GM18508 (cell line): ENCODE data around the gene NAPB.
"Not testable (repeated sequence)": the region's sequence is repeated elsewhere in the genome, so short reads cannot be mapped to it uniquely, and the experiment has no call there.

Experiments used
- ATAC-seq: cut with Tn5 transposase; IDR thresholded peaks from one replicate; pipeline ENCODE4 v1.9.1; 2021; ENCODE audit warnings: moderate number of reproducible peaks; ENCODE audit not compliant: insufficient read depth, unreplicated experiment

NAPB gene

DNA sequence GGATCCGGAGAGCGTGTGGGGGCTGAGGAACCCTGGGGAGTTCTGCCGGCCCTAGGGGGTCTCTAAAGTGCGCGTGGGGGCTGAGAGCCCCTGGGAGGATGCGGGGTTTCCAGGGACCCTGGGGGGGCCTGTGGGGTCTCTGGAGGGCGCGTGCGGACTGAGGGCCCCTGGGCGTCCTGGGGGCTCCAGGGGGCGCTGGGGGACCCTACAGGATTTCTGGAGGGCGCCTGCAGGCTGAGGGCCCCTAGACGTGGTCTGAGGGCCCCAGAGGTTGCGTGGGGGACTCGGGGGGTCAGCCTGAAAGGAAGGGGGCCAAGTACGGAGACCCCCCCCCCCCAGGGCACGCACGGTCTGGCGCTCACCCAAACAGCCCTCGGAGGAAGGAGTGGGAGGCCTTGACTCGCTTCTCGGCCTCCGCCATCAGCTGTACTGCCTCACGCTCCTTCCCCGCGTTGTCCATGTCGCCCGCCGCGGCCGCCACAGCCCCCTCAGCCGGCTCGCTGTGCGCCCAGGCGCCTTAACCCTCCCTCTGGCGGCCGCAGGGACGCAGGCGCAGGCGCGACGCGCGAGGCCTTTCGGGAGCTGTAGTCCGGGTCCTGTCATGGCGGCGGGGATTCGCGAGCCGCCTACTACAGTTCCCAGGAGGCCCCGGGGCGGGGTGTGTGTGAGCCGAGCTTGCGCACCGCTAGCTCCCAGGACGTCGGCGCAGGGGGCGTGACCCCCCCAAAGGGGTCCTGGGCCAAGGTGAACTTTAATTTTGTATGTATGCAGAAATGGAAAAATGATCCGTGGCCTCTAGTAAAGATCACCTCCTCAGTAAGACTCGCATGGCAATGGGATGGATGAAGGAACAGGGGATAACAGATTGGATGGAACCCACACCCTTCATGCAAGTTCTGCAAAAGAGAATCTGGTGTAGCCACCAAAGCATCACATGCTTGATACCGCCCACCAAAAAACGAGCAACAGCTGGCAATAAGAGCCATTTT is at the start of gene NAPB:
Gene NAPB (minus strand): TSS at position 546 of the 989 bp plus-strand sequence. CDS start 86 bp downstream, at position 460.
- ATAC-seq = peak; percentile 88

DNA sequence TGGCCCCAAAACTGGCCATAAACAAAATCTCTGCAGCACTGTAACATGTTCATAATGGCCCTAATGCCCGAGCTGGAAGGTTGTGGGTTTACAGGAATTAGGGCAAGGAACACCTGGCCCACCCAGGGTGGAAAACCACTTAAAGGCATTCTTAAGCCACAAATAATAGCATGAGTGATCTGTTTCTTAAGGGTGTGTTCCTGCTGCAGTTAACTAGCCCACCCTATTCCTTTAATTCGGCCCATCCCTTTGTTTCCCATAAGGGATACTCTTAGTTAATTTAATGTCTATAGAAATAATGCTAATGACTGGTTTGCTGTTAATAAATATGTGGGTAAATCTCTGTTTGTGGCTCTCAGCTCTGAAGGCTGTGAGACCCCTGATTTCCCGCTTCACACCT is 45.7 kb upstream of the NAPB start:
- ATAC-seq = not testable (repeated sequence)

DNA sequence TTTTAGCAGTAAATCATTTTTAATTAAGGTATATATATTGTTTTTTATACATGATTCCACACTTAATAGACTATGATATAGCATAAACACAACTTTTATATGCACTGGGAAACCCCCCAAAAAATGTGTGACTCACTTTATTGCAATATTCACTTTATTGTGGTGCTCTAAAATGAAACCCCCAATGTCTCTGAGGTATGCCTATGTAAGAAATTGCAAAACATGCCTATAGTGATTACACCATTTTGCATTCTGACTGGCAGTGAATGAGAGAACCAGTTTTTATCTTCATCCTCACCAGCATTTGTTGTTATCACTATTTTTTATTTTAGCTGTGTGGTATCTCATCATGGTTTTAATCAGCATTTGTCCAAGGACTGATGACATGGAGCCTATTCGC is 39.9 kb upstream of the NAPB start:
- no peak for ATAC-seq

DNA sequence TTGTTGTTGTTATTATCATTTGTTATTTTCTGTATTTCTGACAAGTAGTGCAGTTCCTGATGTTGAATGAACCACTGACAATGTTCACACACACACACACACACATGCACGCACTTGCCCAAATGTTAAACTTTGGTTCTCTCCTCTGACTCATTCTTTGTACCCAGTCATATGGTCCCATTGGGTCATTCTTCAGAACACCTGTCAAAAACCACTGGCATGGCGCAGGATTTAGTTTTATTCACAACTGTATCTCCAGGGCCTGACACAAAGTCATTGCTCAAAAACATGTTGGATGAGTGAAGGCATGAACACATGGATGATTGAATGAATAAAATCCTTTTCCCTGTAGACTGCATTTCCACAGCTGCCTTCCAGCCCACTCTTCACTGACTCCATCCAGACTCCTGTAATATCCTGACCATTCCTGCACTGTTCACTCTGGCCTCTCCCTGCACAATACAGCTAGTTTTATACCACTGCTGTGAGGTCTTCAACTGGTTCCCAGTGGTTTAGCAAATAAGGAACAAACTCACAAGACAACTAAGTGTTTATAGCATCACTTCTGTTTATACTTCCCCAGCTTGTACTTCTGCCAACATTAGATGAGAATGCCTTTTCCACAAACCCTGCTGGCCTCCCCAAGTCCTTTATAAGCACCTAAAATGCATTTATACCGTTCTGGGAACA is 38.3 kb upstream of the NAPB start:
- no peak for ATAC-seq

DNA sequence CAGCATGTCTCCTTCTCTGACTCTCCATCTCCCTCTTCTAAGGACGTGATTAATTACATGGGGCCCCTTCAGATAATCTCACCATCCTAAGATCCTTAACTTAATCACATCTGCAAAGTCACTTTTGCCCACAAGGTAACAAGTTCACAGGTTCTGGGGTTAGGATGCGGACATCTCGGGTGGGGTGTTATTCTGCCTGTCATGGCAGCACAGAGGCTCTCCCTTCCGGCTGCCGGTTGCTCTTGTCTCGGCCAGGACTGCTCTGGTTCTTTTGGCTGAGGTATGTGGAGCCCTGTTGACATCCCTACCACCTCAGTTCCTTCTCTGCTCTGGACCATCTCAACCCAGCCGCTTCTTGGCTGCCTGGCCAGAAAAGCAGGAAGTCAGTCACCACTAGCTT is 35.6 kb upstream of the NAPB start:
- ATAC-seq = no peak

DNA sequence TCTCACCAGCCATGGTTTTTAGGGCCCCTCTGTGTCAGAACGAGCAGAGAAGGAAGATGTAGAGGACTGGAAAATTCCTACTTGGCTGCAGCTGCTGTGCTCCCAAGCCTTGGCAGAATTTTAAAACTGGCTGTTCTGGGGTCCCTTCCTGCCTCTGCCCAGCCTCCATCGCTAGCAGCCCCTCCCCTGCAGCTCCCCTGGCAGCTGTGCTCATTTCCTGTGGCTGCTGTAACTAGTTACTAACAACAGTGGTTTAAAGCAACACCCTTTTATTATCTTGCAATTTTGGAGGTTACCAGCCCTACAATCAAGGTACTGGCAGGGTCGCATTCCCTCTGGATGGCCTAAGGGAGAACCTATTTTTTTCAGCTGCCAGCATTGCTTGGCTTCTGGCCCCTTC is 35.1 kb upstream of the NAPB start:
- no peak for ATAC-seq

DNA sequence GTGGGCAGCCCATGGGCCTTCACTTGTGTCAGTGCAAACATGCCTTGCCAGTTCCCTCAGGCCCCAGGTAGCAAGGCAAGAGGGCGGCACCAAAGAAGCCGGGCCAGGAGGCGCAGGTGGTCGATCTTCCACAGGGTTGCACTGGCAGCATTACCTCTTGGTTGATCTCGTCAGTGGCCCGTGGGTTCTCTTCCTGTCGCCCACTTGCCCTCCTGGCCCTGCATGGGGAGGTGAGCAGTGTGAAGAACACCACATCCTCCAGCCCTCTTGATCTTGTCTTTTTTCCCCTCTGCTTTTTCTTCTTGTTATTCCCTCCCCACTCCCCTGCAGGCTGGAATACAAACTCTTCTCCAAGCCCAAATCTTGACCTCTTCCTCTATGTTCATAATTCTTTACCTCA is 34.4 kb upstream of the NAPB start:
- ATAC-seq = no peak

DNA sequence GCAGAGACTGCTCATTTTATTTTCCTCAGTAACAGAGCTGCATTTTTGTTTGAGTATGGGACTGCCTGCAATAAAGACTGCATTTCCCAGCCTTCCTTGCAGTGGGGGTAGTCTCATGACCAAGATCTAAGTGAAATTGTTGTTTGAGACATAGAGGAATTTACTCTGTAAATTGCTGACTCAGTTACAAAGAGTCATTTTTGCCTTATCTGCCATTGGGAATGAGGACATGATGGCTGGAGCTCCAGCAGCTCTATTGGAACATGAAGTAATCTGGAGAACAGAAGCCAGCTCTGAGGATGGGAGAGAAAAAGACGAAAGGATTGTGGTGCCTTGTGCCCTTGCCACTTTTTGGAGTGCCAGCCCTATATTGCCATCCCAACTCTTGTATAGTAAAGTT is 33.5 kb upstream of the NAPB start:
- no peak for ATAC-seq

DNA sequence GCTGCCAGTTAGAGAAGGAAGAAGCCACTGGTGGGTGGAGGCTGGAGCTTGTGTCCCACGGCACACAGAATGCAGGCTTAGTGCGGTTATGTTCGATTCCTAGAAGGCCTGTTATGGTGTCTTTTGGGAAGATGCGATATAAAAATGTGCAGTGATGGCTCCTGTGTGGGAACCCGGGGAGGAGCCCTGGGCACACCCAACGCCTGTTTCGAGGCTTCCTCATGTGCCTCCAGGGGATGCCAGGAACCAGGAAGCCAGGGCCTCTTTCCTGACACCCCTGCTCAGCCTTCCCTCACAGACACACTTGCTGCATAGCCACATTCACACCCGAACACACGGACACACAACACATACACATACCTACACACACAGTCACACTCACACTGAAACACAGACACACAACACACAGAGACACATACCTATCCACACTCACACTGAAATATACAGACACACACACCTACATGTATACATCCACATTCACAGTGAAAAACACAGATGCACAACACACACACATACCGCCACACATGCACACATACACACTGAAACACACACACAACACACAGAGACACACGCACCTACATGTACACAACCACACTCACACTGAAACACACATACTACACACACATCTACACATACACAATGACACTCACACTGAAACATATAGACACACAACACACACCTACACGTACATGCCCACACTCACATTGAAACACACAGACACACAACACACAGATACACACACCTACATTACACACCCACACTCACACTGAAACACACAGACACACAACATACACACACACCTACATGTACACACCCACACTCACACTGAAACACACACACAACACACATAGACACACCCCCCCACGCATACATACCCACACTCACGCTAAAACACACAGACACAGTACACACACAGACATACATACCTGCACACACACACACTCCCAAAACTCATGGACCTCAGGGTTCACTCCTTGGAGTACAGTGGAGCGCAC is 32.6 kb upstream of the NAPB start:
- ATAC-seq = no peak

DNA sequence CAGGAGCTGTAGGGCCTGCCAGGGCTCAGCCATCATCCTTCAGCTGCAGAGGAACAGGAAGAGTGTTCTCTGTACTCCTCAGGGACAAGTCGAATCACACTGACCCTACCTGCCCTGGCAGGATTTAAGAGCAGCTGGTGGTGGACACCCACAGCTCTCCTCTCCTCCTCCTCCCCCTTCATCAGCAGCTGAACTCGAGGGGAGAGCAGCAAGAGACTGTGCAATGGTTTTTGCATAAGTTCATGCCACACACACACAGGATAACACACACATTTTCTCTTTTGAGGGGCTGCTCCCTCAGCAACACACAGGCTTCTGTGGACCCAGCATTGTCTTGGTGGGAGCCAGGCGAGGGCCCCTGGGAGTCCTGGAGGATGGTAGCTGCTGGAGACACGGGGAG is 31.5 kb upstream of the NAPB start, which contains the start of gene CST11:
Gene CST11 (minus strand): TSS at position 101 of the 400 bp plus-strand sequence. CDS start 65 bp downstream, at position 36.
- no peak for ATAC-seq

DNA sequence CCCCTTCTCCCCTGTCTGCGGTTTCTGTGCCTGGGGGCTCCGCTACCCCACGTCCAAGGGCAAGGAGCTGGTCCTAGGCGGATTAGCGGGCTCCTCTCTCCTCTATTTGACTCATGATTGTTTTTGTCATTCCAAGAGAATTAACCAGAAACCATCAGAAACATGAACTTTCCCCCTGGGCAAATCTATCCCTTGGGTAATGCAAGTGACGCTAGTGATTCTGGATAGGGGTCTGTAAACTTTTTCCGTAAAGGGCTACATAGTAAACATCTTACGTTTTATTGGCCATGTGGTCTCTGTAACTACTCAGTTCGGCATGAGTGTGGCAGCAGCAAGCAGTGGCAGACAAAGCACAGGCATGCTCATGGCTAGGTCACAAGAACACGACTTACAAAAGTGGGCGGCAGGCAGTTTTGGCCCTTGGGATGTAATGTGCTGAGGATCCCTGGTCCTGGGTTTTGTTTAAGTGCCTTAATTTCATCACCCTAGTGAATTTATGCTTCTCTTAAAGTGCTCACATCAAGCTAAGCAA is 30.7 kb upstream of the NAPB start:
- ATAC-seq = no peak

DNA sequence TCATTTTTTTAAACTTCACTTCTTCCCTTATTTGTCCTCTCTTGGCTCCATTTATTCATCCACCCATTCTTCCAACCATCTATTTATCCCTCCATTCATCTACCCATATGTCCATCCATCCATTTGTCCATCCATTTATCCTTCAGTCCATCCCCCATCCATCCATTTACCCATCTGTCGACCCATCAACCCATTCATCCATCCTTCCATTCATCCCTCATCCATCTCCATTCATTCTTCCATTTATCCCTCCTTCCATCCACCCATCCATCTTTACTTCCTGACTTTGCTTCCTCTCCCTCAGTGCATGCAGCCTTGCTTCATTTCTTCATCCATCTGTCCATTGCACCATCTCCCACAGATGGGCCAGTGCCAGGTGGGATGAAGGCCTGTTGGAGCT is 29.6 kb upstream of the NAPB start:
- no peak for ATAC-seq

DNA sequence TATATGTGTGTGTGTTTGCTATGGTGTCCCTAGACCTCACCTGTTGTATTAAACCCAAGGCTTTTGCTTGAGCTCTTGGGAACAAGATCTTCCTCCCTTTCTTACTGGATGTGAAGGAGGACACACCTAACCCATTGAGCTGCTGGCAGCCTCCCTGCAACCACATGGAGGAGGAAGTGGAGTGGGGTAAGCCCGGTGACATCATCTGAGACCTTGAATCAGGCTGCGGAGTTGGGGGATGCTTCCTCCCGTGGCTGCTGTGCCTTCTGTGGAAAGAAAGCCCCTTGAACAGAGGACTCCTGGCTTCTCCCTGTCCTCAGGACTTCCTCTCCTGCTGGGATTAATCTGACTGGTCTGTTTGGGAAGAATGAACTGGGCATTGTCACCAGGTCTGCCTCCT is 28.1 kb upstream of the NAPB start:
- no peak for ATAC-seq

DNA sequence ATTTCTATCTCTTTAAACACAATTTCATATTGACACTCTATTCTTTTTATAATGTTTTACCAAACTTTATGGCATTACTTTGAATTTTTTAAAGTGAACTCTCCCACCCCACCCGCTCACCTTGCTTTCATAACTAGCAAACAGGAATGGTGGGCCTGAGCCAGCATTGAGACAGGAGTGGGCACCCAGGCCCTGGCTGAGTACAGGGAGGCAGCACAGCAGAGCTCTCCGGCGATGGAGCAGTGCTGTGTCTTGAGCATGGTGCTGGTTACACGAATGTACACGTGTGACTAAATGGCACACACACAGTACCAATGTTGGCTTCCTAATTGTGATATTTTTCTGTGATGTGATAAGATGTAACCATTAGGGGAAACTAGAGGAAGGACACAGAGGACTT is 26.9 kb upstream of the NAPB start:
- no peak for ATAC-seq

DNA sequence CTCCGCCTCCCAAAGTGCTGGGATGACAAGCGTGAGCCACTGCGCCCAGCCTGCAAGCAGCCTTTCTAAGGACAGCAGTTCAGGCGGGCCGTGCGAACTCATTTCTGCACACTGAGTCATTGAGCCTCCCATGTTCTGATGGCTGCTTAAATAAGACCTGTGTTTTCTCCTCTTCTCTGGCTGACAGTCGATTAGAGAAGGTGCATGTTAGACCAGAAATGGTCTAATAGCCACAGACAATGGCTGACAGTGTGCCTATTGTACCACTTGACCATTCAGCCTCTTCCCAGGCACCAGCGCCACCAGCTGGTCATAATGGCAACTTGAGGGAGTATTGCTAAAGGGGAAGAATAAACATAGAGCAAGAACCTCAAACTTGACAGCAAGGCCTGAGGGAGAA is 25.2 kb upstream of the NAPB start:
- ATAC-seq = no peak

DNA sequence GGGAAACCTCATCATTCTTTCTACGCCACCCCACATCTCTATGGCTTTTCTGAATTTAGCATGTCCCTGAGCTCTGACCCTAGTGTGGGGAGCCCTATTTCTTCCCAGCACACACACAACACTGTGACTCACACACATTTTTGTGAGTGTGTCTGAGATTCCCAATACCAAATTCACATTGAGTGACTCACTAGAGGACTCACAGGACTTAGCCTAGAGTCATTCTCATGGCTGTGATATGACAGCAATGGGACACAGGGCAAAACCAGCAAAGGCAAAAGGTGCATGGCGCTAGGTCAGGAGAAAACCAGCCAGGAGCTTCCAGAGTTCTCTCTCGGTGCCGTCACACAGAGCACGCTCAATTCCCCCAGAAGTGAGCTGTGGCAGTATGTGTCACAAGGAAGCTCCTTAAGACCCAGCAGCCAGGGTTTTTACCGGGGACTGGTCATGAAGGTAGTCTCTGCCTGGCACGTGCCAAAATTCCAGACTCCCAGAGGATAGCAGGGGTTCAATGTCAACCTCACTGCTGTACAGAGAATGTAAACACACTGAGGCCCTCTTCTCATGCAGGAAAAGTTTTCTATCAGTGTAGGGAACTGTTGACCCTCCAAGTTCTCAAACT is 24.4 kb upstream of the NAPB start:
- ATAC-seq = no peak

DNA sequence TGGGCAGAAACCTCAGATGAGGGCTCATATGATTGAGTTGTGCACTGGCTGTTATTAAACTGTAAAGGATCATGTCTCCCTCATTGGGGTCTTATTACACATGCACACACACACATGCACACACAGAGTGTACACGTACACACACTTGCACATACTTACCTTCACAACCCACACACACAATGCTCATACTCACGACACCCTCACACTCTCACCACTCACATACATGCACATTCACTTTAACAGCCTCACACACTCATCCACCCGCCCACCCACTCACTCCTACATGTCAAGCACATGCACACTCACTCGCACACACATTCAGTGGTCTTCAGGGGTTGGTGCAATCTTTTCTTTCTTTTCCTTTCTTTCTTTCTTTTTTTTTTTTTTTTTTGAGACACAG is 23.6 kb upstream of the NAPB start:
- no peak for ATAC-seq

DNA sequence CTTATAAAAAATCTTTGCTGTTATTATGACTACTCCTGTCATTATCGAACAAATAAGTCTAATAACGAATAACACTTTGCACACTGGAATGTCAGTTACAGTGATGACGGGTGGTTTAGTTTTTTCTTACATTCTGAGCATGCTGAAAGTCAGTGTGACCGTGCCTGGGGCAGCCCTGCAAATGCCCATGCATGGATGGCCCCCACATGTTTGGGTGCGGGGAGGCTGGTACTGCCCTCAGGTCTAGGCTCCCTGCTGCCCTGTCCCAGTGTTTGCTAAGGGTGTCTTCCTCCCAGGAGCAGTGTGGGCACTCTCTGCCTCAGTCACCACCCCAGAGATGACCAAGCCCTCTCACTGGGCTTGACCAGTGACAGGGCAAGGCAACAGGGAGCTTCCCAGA is 21.1 kb upstream of the NAPB start:
- ATAC-seq = no peak

DNA sequence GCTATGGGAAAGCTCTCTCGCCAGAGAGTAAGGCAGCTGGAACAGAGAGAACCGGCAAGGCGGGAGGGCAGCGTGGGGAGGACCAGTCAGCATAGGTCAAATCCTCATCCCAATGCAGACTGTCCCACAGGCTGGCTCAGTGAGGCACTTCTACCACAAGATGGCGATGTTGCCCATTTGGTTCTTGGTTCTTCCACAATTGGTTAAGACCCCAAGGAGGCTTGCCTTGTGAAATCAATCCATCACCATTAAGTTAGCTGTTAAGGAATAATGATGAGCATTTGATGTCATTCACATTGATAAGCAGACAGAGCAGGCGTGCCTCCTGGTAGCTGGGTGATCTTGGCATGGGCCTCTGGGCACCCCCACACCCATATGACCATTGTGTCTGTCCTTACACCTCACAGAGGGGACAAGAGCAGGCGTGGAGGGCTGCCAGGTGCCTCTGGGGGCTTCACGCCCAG is 20.6 kb upstream of the NAPB start:
- peak; percentile 40 for ATAC-seq
